CD14-positive monocyte (primary cell): ENCODE measurements around the gene DMRTA2. TPM values are rescaled to one million over a fixed set of nuclear protein-coding genes. Genes with fewer than 3 reads are reported as not detected.

Experiments used
- DNase-seq, 3 donors: peaks; one replicate each; pipeline ENCODE4 v3.0.0-alpha.2; 2011 to 2022
- H2AFZ ChIP-seq: 2 replicates; pipeline ENCODE4 v1.6.0; 2012; ENCODE audit warnings: mild to moderate bottlenecking, low read depth, low read length, inconsistent platforms; ENCODE audit not compliant: insufficient read depth, poor library complexity, severe bottlenecking
- H3K27ac ChIP-seq, 2 donors: 1 replicate in 1 of 2; 2 replicates in 1 of 2; pipeline ENCODE4 v1.5.1; 2012 to 2013; ENCODE audit warnings: low read length in 2 of 2, control low read depth in 1 of 2, inconsistent platforms in 1 of 2, low read depth in 1 of 2, mild to moderate bottlenecking in 1 of 2
- H3K27me3 ChIP-seq, 2 donors: one replicate each; pipeline versions ENCODE4 v1.6.0 to v1.6.1; 2011 to 2013; ENCODE audit warnings: low read length in 2 of 2; ENCODE audit not compliant: control insufficient read depth in 2 of 2, insufficient read depth in 2 of 2
- H3K36me3 ChIP-seq, 2 donors: replicated peaks in 1 of 2; 1 replicate in 1 of 2; 2 replicates in 1 of 2; pipeline versions ENCODE4 v1.5.1 to v1.6.1; 2012 to 2013; ENCODE audit warnings: low read length in 2 of 2, control low read depth in 1 of 2, inconsistent platforms in 1 of 2, mild to moderate bottlenecking in 1 of 2; ENCODE audit not compliant: insufficient read depth in 2 of 2, control insufficient read depth in 1 of 2
- H3K4me1 ChIP-seq, 2 donors: 1 replicate in 1 of 2; 2 replicates in 1 of 2; pipeline versions ENCODE4 v1.5.1 to v1.6.1; 2012 to 2013; ENCODE audit warnings: low read length in 2 of 2, control low read depth in 1 of 2, inconsistent platforms in 1 of 2, mild to moderate bottlenecking in 1 of 2, moderate library complexity in 1 of 2; ENCODE audit not compliant: insufficient read depth in 2 of 2, control insufficient read depth in 1 of 2
- H3K4me2 ChIP-seq: replicated peaks from 2 replicates; pipeline ENCODE3; 2012; ENCODE audit warnings: low read length, moderate library complexity, mild to moderate bottlenecking; ENCODE audit not compliant: poor library complexity, severe bottlenecking; ENCODE audit errors: extremely low read depth
- H3K4me3 ChIP-seq, 3 experiments: fragments of 200-600 bp in 1 of 3; sonication (generic) in 1 of 3; replicated peaks in 1 of 3; 1 replicate in 2 of 3; 2 replicates in 1 of 3; pipeline ENCODE4 v1.5.1; 2011 to 2013; ENCODE audit warnings: low read length in 3 of 3, mild to moderate bottlenecking in 3 of 3, control low read depth in 2 of 3, low read depth in 2 of 3, inconsistent platforms in 1 of 3, moderate library complexity in 1 of 3
- H3K79me2 ChIP-seq: 2 replicates; pipeline ENCODE4 v1.6.0; 2012; ENCODE audit warnings: mild to moderate bottlenecking, control low read depth, inconsistent platforms, low read length, moderate library complexity; ENCODE audit not compliant: insufficient read depth
- H3K9ac ChIP-seq: 2 replicates; pipeline ENCODE4 v1.6.0; 2017; ENCODE audit warnings: low read length, mild to moderate bottlenecking; ENCODE audit not compliant: insufficient read depth, poor library complexity, severe bottlenecking
- H3K9me3 ChIP-seq, 2 donors: replicated peaks in 1 of 2; 1 replicate in 1 of 2; 2 replicates in 1 of 2; pipeline versions ENCODE4 v1.5.1 to v1.6.1; 2012 to 2013; ENCODE audit warnings: low read length in 2 of 2, control low read depth in 1 of 2; ENCODE audit not compliant: control insufficient read depth in 1 of 2, insufficient read depth in 1 of 2
- H4K20me1 ChIP-seq: 2 replicates; pipeline ENCODE4 v1.6.0; 2012; ENCODE audit warnings: mild to moderate bottlenecking, low read length, control low read depth, moderate library complexity; ENCODE audit not compliant: insufficient read depth
- H3K27ac Mint-ChIP-seq, 7 donors: one replicate each; pipeline ENCODE4 v1.8.0; 2020; ENCODE audit warnings: mild to moderate bottlenecking in 7 of 7, mixed read lengths in 7 of 7, moderate library complexity in 6 of 7, inconsistent platforms in 2 of 7
- H3K27me3 Mint-ChIP-seq, 3 donors: one replicate each; pipeline ENCODE4 v1.8.0; 2021 to 2022; ENCODE audit warnings: low read depth in 3 of 3, mild to moderate bottlenecking in 3 of 3, mixed read lengths in 3 of 3, moderate library complexity in 3 of 3, inconsistent platforms in 1 of 3
- H3K36me3 Mint-ChIP-seq, 2 donors: one replicate each; pipeline ENCODE4 v1.8.0; 2020; ENCODE audit warnings: mixed read lengths in 2 of 2, inconsistent platforms in 1 of 2, mild to moderate bottlenecking in 1 of 2
- H3K4me1 Mint-ChIP-seq: one replicate; pipeline ENCODE4 v1.8.0; 2020; ENCODE audit warnings: mild to moderate bottlenecking, mixed read lengths
- H3K4me3 Mint-ChIP-seq, 2 donors: one replicate each; pipeline ENCODE4 v1.8.0; 2020; ENCODE audit warnings: mild to moderate bottlenecking in 2 of 2, mixed read lengths in 2 of 2, moderate library complexity in 1 of 2
- H3K9me3 Mint-ChIP-seq, 7 donors: one replicate each; pipeline ENCODE4 v1.8.0; 2020 to 2022; ENCODE audit warnings: mixed read lengths in 7 of 7, mild to moderate bottlenecking in 6 of 7, moderate library complexity in 6 of 7, inconsistent platforms in 2 of 7
- CTCF ChIP-seq: fragments of 200-600 bp; IDR thresholded peaks from one replicate; pipeline ENCODE4 v1.8.0; 2022; ENCODE audit warnings: antibody characterized with exemption, mild to moderate bottlenecking
- WGBS: methylation state at CpG from one replicate; pipeline ENCODE4 v1.1.5; 2013; ENCODE audit warnings: missing lambda C conversion rate; ENCODE audit not compliant: insufficient coverage; 5-methylcytosine and 5-hydroxymethylcytosine counted together
- intact Hi-C, 2 donors: fragments of 100-400 bp; cut with micrococcal nuclease; formaldehyde crosslinking; loops; one replicate each; pipeline versions ENCODE4 v1.15.0 to v1.15.1; 2023
- polyA plus RNA-seq, 3 donors: library from polyadenylated mRNA; depleted of rRNA in 1 of 3; unstranded in 2 of 3; stranded (reverse) in 1 of 3; fragments of 300-500 nt in 2 of 3; fragments of >200 nt in 1 of 3; fragmentation: Illumina TruSeq in 2 of 3; gene quantifications; 1 replicate in 2 of 3; 2 replicates in 1 of 3; pipeline ENCODE4 v1.2.3, GENCODE V29; 2012 to 2021

Gene DMRTA2
- polyA plus RNA-seq, 3 donors = not detected

- Mint-ChIP-seq H3K27me3 (peaks cover 86 to 90% (median 89%) of the 10 kb centered on the region in 3 donors), H3K36me3 (peaks cover 2 to 3% of the 10 kb centered on the region in 2 donors), H3K27ac (no peak overlapping the region), H3K4me3 (peak overlapping the region in 1 of 2 donors; percentile 82), H3K4me1 (peaks cover 17% of the 10 kb centered on the region), H3K9me3 (peaks cover 0 to 28% (median 7%) of the 10 kb centered on the region in 7 donors)
- DNase-seq = no peak
- H3K4me2 ChIP-seq = no peak overlapping the region
- WGBS = no CpG with 5 or more reads among the region's 5 CpGs
- no peaks in the 10 kb centered on the region for H4K20me1 ChIP-seq
- intact Hi-C loops = no loop called here
- no peak overlapping the region for H3K27ac ChIP-seq
- no peak overlapping the region for H3K9ac ChIP-seq
- peaks cover 91% of the 10 kb centered on the region in 2 donors for H3K27me3 ChIP-seq
- H2AFZ ChIP-seq = no peak overlapping the region
- H3K9me3 ChIP-seq = peaks cover 0 to 46% of the 10 kb centered on the region in 2 donors
- H3K79me2 ChIP-seq = no peaks in the 10 kb centered on the region
- H3K4me3 ChIP-seq = no peak overlapping the region
- H3K4me1 ChIP-seq = peaks cover 3% of the 10 kb centered on the region in 2 donors
- no peak for TF ChIP-seq CTCF
- H3K36me3 ChIP-seq = no peaks in the 10 kb centered on the region
Observed at GRCh38 chr1:50430010-50430405, 6.8 kb upstream of the DMRTA2 start.

- no peak overlapping the region for H3K4me3 ChIP-seq
- H3K27me3 ChIP-seq = peaks cover 98 to 100% of the 10 kb centered on the region in 2 donors
- no peaks in the 10 kb centered on the region for H4K20me1 ChIP-seq
- Mint-ChIP-seq H3K4me1 (peaks cover 35% of the 10 kb centered on the region), H3K9me3 (peaks cover 0 to 38% (median 17%) of the 10 kb centered on the region in 7 donors), H3K27ac (no peak overlapping the region), H3K27me3 (peaks cover 95 to 98% (median 98%) of the 10 kb centered on the region in 3 donors), H3K4me3 (peak overlapping the region in 1 of 2 donors; percentile 83), H3K36me3 (peaks cover under 1 to 2% of the 10 kb centered on the region in 2 donors)
- TF ChIP-seq CTCF = no peak
- intact Hi-C loops = no loop called here
- no peaks in the 10 kb centered on the region for H3K36me3 ChIP-seq
- no peak for DNase-seq
- no peak overlapping the region for H3K4me2 ChIP-seq
- no peak overlapping the region for H2AFZ ChIP-seq
- 7% methylated on average over 29 of the region's 35 CpGs for WGBS
- no peaks in the 10 kb centered on the region for H3K79me2 ChIP-seq
- H3K9ac ChIP-seq = no peak overlapping the region
- peaks cover 0 to 62% of the 10 kb centered on the region in 2 donors for H3K9me3 ChIP-seq
- no peak overlapping the region for H3K27ac ChIP-seq
- peaks cover 14 to 21% of the 10 kb centered on the region in 2 donors for H3K4me1 ChIP-seq
Observed at GRCh38 chr1:50427818-50428779, 4.9 kb upstream of the DMRTA2 start.
